CD4-positive, alpha-beta T cell treated with Interferon gamma for 1 hour (primary cell): Measurements from ENCODE around the gene CBL.

Experiments used
- DNase-seq: peaks from one replicate; pipeline ENCODE4 v3.0.0-alpha.2; 2020

Gene CBL

GRCh38 chr11:119277660-119278059 is 71.5 kb downstream of the CBL start:
- DNase-seq, result no peak

GRCh38 chr11:119282495-119282894 is 76.4 kb downstream of the CBL start:
- DNase-seq, result no peak

GRCh38 chr11:119284344-119285157 is 78.4 kb downstream of the CBL start:
- no peak for DNase-seq

GRCh38 chr11:119285431-119285830 is 79.3 kb downstream of the CBL start:
- DNase-seq, result no peak

GRCh38 chr11:119288219-119288618 is 82.1 kb downstream of the CBL start:
- DNase-seq, result no peak

- DNase-seq, result no peak
Measured at GRCh38 chr11:119290894-119291497, 84.9 kb downstream of the CBL start.

GRCh38 chr11:119293461-119293860 is 87.3 kb downstream of the CBL start:
- DNase-seq, result no peak

GRCh38 chr11:119295178-119295577 is 89.0 kb downstream of the CBL start:
- DNase-seq, result no peak

- no peak for DNase-seq
Measured at GRCh38 chr11:119297938-119298337, 91.8 kb downstream of the CBL start.

GRCh38 chr11:119298726-119299125 is 92.6 kb downstream of the CBL start:
- no peak for DNase-seq

- DNase-seq, result no peak
Measured at GRCh38 chr11:119299416-119299815, 93.3 kb downstream of the CBL start.

- DNase-seq, result no peak
Measured at GRCh38 chr11:119300198-119300964, 94.2 kb downstream of the CBL start.

GRCh38 chr11:119303227-119303718 is 97.1 kb downstream of the CBL start:
- no peak for DNase-seq

GRCh38 chr11:119305556-119306372 is 99.6 kb downstream of the CBL start:
- no peak for DNase-seq

GRCh38 chr11:119306373-119306890 is 100.3 kb downstream of the CBL start:
- DNase-seq, result peak; percentile 59

GRCh38 chr11:119307219-119307618 is 101.1 kb downstream of the CBL start:
- no peak for DNase-seq

GRCh38 chr11:119307974-119308373 is 101.8 kb downstream of the CBL start:
- no peak for DNase-seq

- no peak for DNase-seq
Measured at GRCh38 chr11:119309411-119309810, 103.3 kb downstream of the CBL start.

- DNase-seq, result no peak
Measured at GRCh38 chr11:119309953-119310681, 104.0 kb downstream of the CBL start.

GRCh38 chr11:119310682-119311052 is 104.5 kb downstream of the CBL start:
- no peak for DNase-seq

GRCh38 chr11:119314726-119315125 is 108.6 kb downstream of the CBL start:
- no peak for DNase-seq
